A673 (cell line): ENCODE results near the gene ORAI2. TPM values are rescaled to one million over a fixed set of nuclear protein-coding genes. Genes with fewer than 3 reads are reported as not detected.

Experiments
- BruUV-seq: library from RNA; stranded (reverse); fragments of 400-500 nt; replicated peaks from 2 replicates; lab custom pipeline; 2021; lab: Mats Ljungman, UMichigan
- CTCF ChIA-PET: fragments of 300-600 bp; sonication (Branson Sonifier 250); formaldehyde crosslinking; loops from one replicate; lab custom pipeline; 2022; ENCODE audit warnings: antibody characterized with exemption; lab: Charles Lee
- POLR2A ChIA-PET: fragments of 300-600 bp; sonication (Branson Sonifier 250); formaldehyde crosslinking; loops from one replicate; lab custom pipeline; 2022; ENCODE audit warnings: antibody characterized with exemption; ENCODE audit not compliant: low non-redundant PET; lab: Charles Lee
- DNase-seq: peaks from one replicate; pipeline ENCODE4 v3.0.0-alpha.2; 2015; ENCODE audit warnings: low spot score
- H3K27ac ChIP-seq: fragments of 200-600 bp; sonication (generic); 2 replicates; pipeline ENCODE4 v1.5.1; 2016; ENCODE audit warnings: mixed run types, low read depth, mild to moderate bottlenecking, mixed read lengths, antibody characterized with exemption, low read length; ENCODE audit not compliant: poor library complexity, severe bottlenecking
- H3K27me3 ChIP-seq: fragments of 200-600 bp; sonication (generic); replicated peaks from 2 replicates; pipeline ENCODE4 v1.6.1; 2017; ENCODE audit warnings: mixed run types, low read depth, mild to moderate bottlenecking, mixed read lengths, antibody characterized with exemption, low read length; ENCODE audit not compliant: insufficient read depth, poor library complexity
- H3K36me3 ChIP-seq: fragments of 200-600 bp; sonication (generic); 2 replicates; pipeline ENCODE4 v1.6.1; 2016; ENCODE audit warnings: mixed run types, mild to moderate bottlenecking, mixed read lengths, antibody characterized with exemption, low read length; ENCODE audit not compliant: insufficient read depth, poor library complexity, severe bottlenecking
- H3K4me1 ChIP-seq: fragments of 200-600 bp; sonication (generic); 2 replicates; pipeline ENCODE4 v1.6.1; 2017; ENCODE audit warnings: mixed run types, mild to moderate bottlenecking, mixed read lengths, antibody characterized with exemption, low read length; ENCODE audit not compliant: insufficient read depth, poor library complexity, severe bottlenecking
- H3K4me3 ChIP-seq: fragments of 200-600 bp; sonication (generic); 2 replicates; pipeline ENCODE4 v1.5.1; 2016; ENCODE audit warnings: low read depth, mixed run types, mild to moderate bottlenecking, mixed read lengths, low read length; ENCODE audit not compliant: poor library complexity, severe bottlenecking
- H3K9me3 ChIP-seq: fragments of 200-600 bp; sonication (generic); 2 replicates; pipeline ENCODE4 v1.6.1; 2016; ENCODE audit warnings: mixed run types, low read depth, mild to moderate bottlenecking, mixed read lengths, antibody characterized with exemption, low read length; ENCODE audit not compliant: poor library complexity, severe bottlenecking
- EZH2 ChIP-seq: fragments of 200-600 bp; sonication (generic); IDR thresholded peaks from 2 replicates; pipeline ENCODE4 v1.6.1; 2017; ENCODE audit warnings: borderline replicate concordance, low read depth, mild to moderate bottlenecking, mixed read lengths, antibody characterized with exemption, low read length; ENCODE audit not compliant: poor library complexity, severe bottlenecking
- intact Hi-C: fragments of 100-400 bp; cut with micrococcal nuclease; formaldehyde crosslinking; loops from one replicate; pipeline ENCODE4 v1.10.0; 2022; ENCODE audit not compliant: unreplicated experiment
- total RNA-seq: library from RNA; stranded (reverse); gene quantifications from 2 replicates; pipeline ENCODE4 v1.2.3, GENCODE V29; 2021
- TF ChIP-seq, protein P1 (sequence below): fragments of 300-800, 200-600 bp; sonication (generic); conservative IDR thresholded peaks from 2 replicates; pipeline ENCODE4 v1.5.1; 2017; ENCODE audit warnings: low read depth, mild to moderate bottlenecking, antibody characterized with exemption, low read length, moderate library complexity, mixed read lengths

ORAI2 gene
- total RNA-seq, 1 experiment from 2014 or later, result 35.2 TPM

DNA sequence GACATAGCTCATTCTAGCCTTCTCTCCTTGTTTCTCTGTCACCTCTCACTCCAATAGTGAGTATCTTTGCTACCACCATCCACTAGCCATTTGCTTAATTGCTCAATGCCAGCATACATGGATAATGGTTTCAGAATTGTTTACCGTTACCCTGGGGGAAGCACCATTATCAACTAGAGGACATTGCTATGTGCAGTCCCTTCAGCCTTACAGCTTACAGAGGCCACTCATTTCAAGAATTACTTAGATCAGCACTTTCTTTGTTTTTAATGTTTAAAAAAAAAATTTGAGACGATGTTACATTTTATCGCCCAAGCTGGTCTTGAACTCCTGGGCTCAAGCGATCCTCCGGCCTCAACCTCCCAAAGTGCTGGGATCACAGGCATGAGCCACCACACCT, 14.8 kb upstream of the ORAI2 start:
- TF ChIP-seq, protein P1, sequence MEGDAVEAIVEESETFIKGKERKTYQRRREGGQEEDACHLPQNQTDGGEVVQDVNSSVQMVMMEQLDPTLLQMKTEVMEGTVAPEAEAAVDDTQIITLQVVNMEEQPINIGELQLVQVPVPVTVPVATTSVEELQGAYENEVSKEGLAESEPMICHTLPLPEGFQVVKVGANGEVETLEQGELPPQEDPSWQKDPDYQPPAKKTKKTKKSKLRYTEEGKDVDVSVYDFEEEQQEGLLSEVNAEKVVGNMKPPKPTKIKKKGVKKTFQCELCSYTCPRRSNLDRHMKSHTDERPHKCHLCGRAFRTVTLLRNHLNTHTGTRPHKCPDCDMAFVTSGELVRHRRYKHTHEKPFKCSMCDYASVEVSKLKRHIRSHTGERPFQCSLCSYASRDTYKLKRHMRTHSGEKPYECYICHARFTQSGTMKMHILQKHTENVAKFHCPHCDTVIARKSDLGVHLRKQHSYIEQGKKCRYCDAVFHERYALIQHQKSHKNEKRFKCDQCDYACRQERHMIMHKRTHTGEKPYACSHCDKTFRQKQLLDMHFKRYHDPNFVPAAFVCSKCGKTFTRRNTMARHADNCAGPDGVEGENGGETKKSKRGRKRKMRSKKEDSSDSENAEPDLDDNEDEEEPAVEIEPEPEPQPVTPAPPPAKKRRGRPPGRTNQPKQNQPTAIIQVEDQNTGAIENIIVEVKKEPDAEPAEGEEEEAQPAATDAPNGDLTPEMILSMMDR, result no peak
- TF ChIP-seq EZH2, result no peak
- no peaks in the 10 kb centered on the region for H3K27me3 ChIP-seq
- DNase-seq, result no peak
- no peaks in the 10 kb centered on the region for H3K4me1 ChIP-seq
- no peaks in the 10 kb centered on the region for H3K9me3 ChIP-seq
- intact Hi-C loops, result no loop called here
- H3K36me3 ChIP-seq, result peaks cover 44% of the 10 kb centered on the region
- no TSS peak for BruUV-seq
- ChIA-PET CTCF (no interaction called here), POLR2A (no interaction called here)
- H3K27ac ChIP-seq, result no peak overlapping the region
- H3K4me3 ChIP-seq, result no peak overlapping the region

DNA sequence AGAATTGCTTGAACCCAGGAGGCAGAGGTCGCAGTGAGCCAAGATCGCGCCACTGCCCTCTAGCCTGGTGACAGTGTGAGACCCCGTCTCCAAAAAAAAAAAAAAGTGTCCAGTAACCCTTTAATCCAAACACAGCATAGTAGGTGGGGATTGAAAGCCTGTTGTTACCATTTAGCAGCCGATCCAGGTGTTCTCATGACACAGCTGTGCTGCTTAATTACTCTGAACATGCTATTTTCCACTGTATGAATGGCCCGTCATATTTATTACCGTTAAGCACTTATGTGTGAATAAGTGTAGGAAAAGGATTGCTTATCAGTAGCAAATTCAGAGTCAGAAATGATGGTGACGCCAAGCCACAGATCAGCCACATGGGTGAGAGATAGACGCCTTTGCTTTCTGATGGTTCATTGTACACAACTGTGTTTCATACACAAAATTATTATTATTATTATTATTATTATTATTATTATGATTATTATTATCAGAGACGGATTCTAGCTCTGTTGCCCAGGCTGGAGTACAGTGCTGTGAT, 11.6 kb upstream of the ORAI2 start:
- ChIA-PET CTCF (interaction anchor here (0.6 kb wide), 1 partner anchor 327 kb away, joined by 6 read pairs; the partner anchor contains the start of gene FAM185A), POLR2A (no interaction called here)
- no peak for DNase-seq
- Histone ChIP-seq H3K36me3 (peaks cover 35% of the 10 kb centered on the region), H3K4me3 (no peak overlapping the region), H3K27ac (no peak overlapping the region), H3K27me3 (no peaks in the 10 kb centered on the region), H3K4me1 (no peaks in the 10 kb centered on the region), H3K9me3 (no peaks in the 10 kb centered on the region)
- BruUV-seq, result no TSS peak
- TF ChIP-seq EZH2, result no peak
- TF ChIP-seq, protein P1, result no peak
- intact Hi-C loops, result no loop called here

DNA sequence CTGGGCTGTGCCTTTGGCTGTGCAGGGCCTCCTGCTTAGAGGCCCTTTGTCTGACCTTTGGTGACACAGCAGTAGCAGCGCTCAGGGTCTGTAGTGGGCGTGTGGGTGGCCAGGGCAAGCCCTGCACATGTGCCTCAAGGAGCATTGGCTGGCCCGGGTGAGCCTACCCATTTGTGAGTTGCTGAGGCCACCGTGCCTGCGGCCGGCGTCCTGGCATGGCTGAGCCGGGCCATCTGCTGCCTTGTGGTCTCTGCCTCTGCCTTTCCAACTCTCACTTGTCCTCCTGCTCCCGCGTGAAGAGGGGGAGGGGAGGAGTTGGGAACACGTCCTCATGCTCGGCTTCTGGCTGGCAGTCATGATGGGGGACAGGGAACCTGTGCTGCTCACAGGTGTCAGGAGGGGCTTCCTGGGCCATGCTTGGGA, 9.2 kb upstream of the ORAI2 start:
- POLR2A ChIA-PET, result no interaction called here
- no peaks in the 10 kb centered on the region for H3K4me1 ChIP-seq

More for the DNA sequence above, 9.2 kb upstream of the ORAI2 start:
- intact Hi-C loops, result no loop called here
- Histone ChIP-seq H3K36me3 (peaks cover 24% of the 10 kb centered on the region), H3K4me3 (no peak overlapping the region), H3K27me3 (no peaks in the 10 kb centered on the region), H3K9me3 (no peaks in the 10 kb centered on the region), H3K27ac (no peak overlapping the region)
- no peak for TF ChIP-seq EZH2
- TF ChIP-seq, protein P1, result no peak
- CTCF ChIA-PET, result no interaction called here
- no TSS peak for BruUV-seq
- DNase-seq, result no peak
